ENCODE results near the gene NOL3. TPM values are rescaled to one million over a fixed set of nuclear protein-coding genes. Genes with fewer than 3 reads are reported as not detected.

The NOL3 gene
- polyA plus RNA-seq, 3 donors, result 2.7 to 17.0 (median 3.8) TPM

GRCh38 chr16:67164599-67165061, 5.7 kb upstream of the NOL3 start, which contains the start of gene HSF4:
Gene HSF4 (plus strand): TSS chr16:67164745. CDS start chr16:67164812, 67 bp downstream.
- Histone ChIP-seq H3K27me3 (ENCODE audit: control insufficient read depth in 2 of 2, insufficient read depth in 2 of 2, low read length in 2 of 2) (peaks cover 49 to 79% of the 10 kb centered on the region in 2 donors), H3K9ac (ENCODE audit: insufficient read depth, low read length, poor library complexity, severe bottlenecking) (peak within 1 kb of the TSS; percentile 40), H4K20me1 (ENCODE audit: insufficient read depth, low read length) (peaks cover 53% of the 10 kb centered on the region), H3K4me1 (ENCODE audit: control insufficient read depth in 1 of 2, insufficient read depth in 2 of 2, low read length in 2 of 2) (peaks cover 61 to 67% of the 10 kb centered on the region in 2 donors), H3K36me3 (replicated peaks in 1 of 2; ENCODE audit: control insufficient read depth in 1 of 2, insufficient read depth in 2 of 2, low read length in 2 of 2) (no peaks in the 10 kb centered on the region), H3K9me3 (replicated peaks in 1 of 2; ENCODE audit: control insufficient read depth in 1 of 2, insufficient read depth in 1 of 2, low read length in 2 of 2) (peaks cover 0 to 37% of the 10 kb centered on the region in 2 donors), H3K4me3 (replicated peaks in 1 of 3; ENCODE audit: low read depth in 2 of 3, low read length in 3 of 3) (peak within 1 kb of the TSS in 1 of 3 experiments; percentile 61), H2AFZ (ENCODE audit: insufficient read depth, low read depth, low read length, poor library complexity, severe bottlenecking) (no peak within 1 kb of the TSS), H3K79me2 (ENCODE audit: insufficient read depth, low read length) (no peaks in the 10 kb centered on the region), H3K4me2 (replicated peaks; ENCODE audit: extremely low read depth, low read length, poor library complexity, severe bottlenecking) (peak within 1 kb of the TSS; percentile 67), H3K27ac (ENCODE audit: low read depth in 1 of 2, low read length in 2 of 2) (no peak within 1 kb of the TSS)
- intact Hi-C loops (cut with micrococcal nuclease), result no loop called here
- WGBS (ENCODE audit: insufficient coverage), result under 1% methylated on average over 34 of the region's 41 CpGs
- Mint-ChIP-seq H3K27ac (peak within 1 kb of the TSS in 1 of 7 donors; percentile 20), H3K27me3 (ENCODE audit: low read depth in 3 of 3) (peaks cover 73 to 89% (median 81%) of the 10 kb centered on the region in 3 donors), H3K4me3 (peak within 1 kb of the TSS; percentile 58 to 92), H3K4me1 (peaks cover 44% of the 10 kb centered on the region), H3K36me3 (peaks cover 12 to 18% of the 10 kb centered on the region in 2 donors), H3K9me3 (peaks cover 0 to 31% (median 16%) of the 10 kb centered on the region in 7 donors)
- DNase-seq, result peak in 2 of 3 donors; percentile 27 to 40
- no peak for TF ChIP-seq CTCF (IDR thresholded peaks at IDR 0.05)

DNA sequence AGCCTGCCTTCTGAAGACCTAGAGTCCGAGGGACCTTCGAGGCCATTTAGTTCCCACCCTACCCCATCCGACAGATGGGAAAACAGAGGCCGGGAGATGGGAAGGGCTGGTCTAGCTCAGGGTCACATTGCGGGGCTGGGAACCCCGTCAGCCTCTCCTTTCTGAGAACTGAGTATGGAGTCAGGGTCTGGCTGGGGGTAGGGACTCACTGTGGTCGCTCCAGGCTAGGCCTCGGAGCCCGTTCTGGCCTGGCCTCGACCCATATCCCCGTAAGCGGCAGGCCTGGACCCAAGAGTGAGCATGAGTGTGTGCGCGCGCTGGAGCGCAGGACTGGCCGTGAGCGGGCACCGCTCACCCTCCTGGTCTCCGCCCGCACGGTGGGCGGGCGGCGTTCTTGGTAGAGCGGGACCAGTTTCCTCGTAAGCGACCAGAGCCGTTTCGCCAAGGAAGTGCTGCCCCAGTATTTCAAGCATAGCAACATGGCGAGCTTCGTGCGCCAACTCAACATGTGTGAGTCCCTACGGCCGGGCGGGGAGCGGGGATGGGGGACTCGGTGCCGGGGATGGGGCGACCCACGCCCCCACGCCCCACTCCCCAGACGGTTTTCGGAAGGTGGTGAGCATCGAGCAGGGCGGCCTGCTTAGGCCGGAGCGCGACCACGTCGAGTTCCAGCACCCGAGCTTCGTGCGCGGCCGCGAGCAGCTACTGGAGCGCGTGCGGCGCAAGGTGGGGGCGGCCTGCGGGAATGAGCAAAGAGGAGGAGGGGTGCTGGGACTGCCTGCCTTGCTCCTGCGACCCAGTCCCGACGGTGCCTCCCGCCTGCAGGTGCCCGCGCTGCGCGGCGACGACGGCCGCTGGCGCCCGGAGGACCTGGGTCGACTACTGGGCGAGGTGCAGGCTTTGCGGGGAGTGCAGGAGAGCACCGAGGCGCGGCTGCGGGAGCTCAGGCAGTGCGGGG, 4.9 kb upstream of the NOL3 start:
- Histone ChIP-seq H3K36me3 (replicated peaks in 1 of 2; ENCODE audit: control insufficient read depth in 1 of 2, insufficient read depth in 2 of 2, low read length in 2 of 2) (no peaks in the 10 kb centered on the region), H3K4me1 (ENCODE audit: control insufficient read depth in 1 of 2, insufficient read depth in 2 of 2, low read length in 2 of 2) (peaks cover 62 to 66% of the 10 kb centered on the region in 2 donors), H3K27ac (ENCODE audit: low read depth in 1 of 2, low read length in 2 of 2) (no peak overlapping the region), H3K79me2 (ENCODE audit: insufficient read depth, low read length) (no peaks in the 10 kb centered on the region), H3K9me3 (replicated peaks in 1 of 2; ENCODE audit: control insufficient read depth in 1 of 2, insufficient read depth in 1 of 2, low read length in 2 of 2) (peaks cover 0 to 37% of the 10 kb centered on the region in 2 donors), H4K20me1 (ENCODE audit: insufficient read depth, low read length) (peaks cover 53% of the 10 kb centered on the region), H3K27me3 (ENCODE audit: control insufficient read depth in 2 of 2, insufficient read depth in 2 of 2, low read length in 2 of 2) (peaks cover 49 to 80% of the 10 kb centered on the region in 2 donors), H3K4me2 (replicated peaks; ENCODE audit: extremely low read depth, low read length, poor library complexity, severe bottlenecking) (peak overlapping the region; percentile 67), H3K4me3 (replicated peaks in 1 of 3; ENCODE audit: low read depth in 2 of 3, low read length in 3 of 3) (peak overlapping the region in 1 of 3 experiments; percentile 61), H3K9ac (ENCODE audit: insufficient read depth, low read length, poor library complexity, severe bottlenecking) (no peak overlapping the region), H2AFZ (ENCODE audit: insufficient read depth, low read depth, low read length, poor library complexity, severe bottlenecking) (no peak overlapping the region)
- WGBS (ENCODE audit: insufficient coverage), result 7% methylated on average over 80 of the region's 85 CpGs
- intact Hi-C loops (cut with micrococcal nuclease), result no loop called here
- H3K36me3 Mint-ChIP-seq, result peaks cover 12 to 18% of the 10 kb centered on the region in 2 donors
- TF ChIP-seq CTCF (IDR thresholded peaks at IDR 0.05), result no peak
- H3K27me3 Mint-ChIP-seq (ENCODE audit: low read depth in 3 of 3), result peaks cover 73 to 93% (median 86%) of the 10 kb centered on the region in 3 donors
- H3K4me3 Mint-ChIP-seq, result peak overlapping the region; percentile 9 to 69
- H3K4me1 Mint-ChIP-seq, result peaks cover 50% of the 10 kb centered on the region
- DNase-seq, result no peak
- H3K27ac Mint-ChIP-seq, result peak overlapping the region in 1 of 7 donors; percentile 20
- H3K9me3 Mint-ChIP-seq, result peaks cover 0 to 31% (median 16%) of the 10 kb centered on the region in 7 donors

Measured in CD14-positive monocyte (primary cell).